ENCODE measurements around the gene PLD1. TPM values are rescaled to one million over a fixed set of nuclear protein-coding genes. Genes with fewer than 3 reads are reported as not detected.

Gene PLD1
- total RNA-seq, 2 experiments from 2014 or later, result 0.22 to 1.0 TPM

DNA sequence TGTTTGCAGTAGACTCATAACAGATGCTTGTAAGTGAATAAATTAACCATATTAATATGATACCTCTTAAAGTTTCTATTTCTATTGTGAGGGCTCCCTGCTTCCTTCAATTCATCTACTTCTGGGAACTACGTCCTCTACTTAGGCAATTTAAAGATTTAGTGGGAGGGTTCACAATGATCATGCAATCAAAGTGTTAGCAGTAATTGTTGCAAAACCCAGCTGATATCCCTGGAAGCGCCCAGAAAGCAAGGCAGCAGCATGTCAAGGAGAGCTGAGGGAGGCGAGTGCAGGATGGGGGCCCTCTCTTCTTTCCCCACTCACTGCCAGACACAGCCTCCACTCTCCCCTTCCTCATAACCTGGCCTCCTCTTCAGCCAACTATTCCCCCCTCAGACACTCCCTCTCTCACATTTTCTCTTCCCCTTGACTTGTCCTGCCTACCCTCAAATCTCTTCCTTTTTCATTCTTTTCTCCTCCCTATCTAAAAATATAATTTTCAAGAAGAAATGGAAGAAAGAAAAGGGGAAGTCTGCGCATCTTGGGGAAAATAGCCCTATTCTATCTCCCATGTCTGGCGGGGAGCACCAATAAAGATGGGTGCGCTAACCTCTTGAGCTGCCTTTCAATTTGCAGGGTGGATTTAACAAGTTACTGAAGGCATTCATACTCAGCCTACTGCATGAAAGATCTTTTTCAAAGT lies 39.5 kb upstream of the PLD1 start:
- H3K27me3 Mint-ChIP-seq, result no peaks in the 10 kb centered on the region
- no peak for ATAC-seq (ENCODE audit: poor library complexity)
- H3K9me3 ChIP-seq (ENCODE audit: control insufficient read depth in 1 of 2, insufficient read depth in 1 of 2, low read length in 2 of 2), result no peaks in the 10 kb centered on the region
- intact Hi-C loops (cut with DNase I, micrococcal nuclease), result no loop called here
- H3K27me3 ChIP-seq (ENCODE audit: control insufficient read depth in 1 of 2, insufficient read depth in 2 of 2, low read length in 2 of 2), result no peaks in the 10 kb centered on the region
- no peaks in the 10 kb centered on the region for H3K36me3 ChIP-seq (ENCODE audit: insufficient read depth, low read length)
- H3K4me3 ChIP-seq (ENCODE audit: low read length), result no peak overlapping the region
- H3K27ac ChIP-seq (ENCODE audit: low read depth in 1 of 2, low read length in 2 of 2), result no peak overlapping the region
- DNase-seq, result no peak
- no peaks in the 10 kb centered on the region for H3K9me3 Mint-ChIP-seq
- no peak overlapping the region for H3K4me3 Mint-ChIP-seq
- no peaks in the 10 kb centered on the region for H3K36me3 Mint-ChIP-seq (ENCODE audit: low read depth)
- H3K4me1 ChIP-seq (ENCODE audit: insufficient read depth, low read length), result no peaks in the 10 kb centered on the region
- ChIA-PET POLR2A (no interaction called here), CTCF (interaction anchor here (1.2 kb wide), 1 partner anchor 9 kb away, joined by 4 read pairs; no protein-coding TSS in a partner anchor)
- H3K4me1 Mint-ChIP-seq (ENCODE audit: low read depth), result peaks cover 5% of the 10 kb centered on the region
- no peak for TF ChIP-seq CTCF (IDR thresholded peaks at IDR 0.05)
- H3K27ac Mint-ChIP-seq, result no peak overlapping the region

DNA sequence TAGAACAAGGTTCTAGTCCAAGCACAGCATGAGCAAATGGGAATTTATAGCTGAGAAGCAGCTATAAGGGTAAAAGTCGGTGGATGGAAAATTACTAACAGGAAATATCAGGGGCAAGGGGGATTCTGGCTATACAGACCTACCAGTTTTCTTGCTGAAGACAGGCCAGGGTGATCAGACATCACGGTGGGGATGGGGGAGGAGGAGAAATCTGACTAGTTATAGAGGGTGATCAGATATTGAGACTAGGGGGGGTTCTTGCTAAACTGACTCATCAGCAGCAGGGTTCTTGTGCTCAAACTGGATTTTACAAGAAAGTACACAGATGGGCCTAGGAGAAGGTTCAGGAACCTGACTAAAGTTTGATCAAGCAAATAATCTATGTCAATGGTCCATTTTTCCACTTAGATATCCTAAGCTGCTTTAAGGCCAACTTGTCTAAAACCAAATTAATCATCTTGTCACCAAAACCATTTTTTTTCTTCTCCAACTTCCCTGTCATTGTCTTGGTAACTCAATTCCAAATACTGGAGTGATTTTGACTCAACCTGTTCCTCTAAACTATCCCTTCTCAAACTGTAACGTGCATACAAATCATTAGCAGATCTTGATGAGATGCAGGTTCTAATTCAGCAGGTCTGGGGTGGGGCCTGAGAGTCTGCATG lies 37.4 kb upstream of the PLD1 start:
- Mint-ChIP-seq H3K4me3 (no peak overlapping the region), H3K9me3 (no peaks in the 10 kb centered on the region), H3K27me3 (no peaks in the 10 kb centered on the region), H3K36me3 (ENCODE audit: low read depth) (no peaks in the 10 kb centered on the region), H3K27ac (no peak overlapping the region), H3K4me1 (ENCODE audit: low read depth) (peaks cover 5% of the 10 kb centered on the region)
- Histone ChIP-seq H3K4me1 (ENCODE audit: insufficient read depth, low read length) (no peaks in the 10 kb centered on the region), H3K4me3 (ENCODE audit: low read length) (no peak overlapping the region), H3K27me3 (ENCODE audit: control insufficient read depth in 1 of 2, insufficient read depth in 2 of 2, low read length in 2 of 2) (no peaks in the 10 kb centered on the region), H3K27ac (ENCODE audit: low read depth in 1 of 2, low read length in 2 of 2) (no peak overlapping the region), H3K9me3 (ENCODE audit: control insufficient read depth in 1 of 2, insufficient read depth in 1 of 2, low read length in 2 of 2) (no peaks in the 10 kb centered on the region), H3K36me3 (ENCODE audit: insufficient read depth, low read length) (no peaks in the 10 kb centered on the region)
- POLR2A ChIA-PET, result no interaction called here
- DNase-seq (no peak), ATAC-seq (ENCODE audit: poor library complexity) (no peak)
- intact Hi-C loops (cut with DNase I, micrococcal nuclease), result no loop called here
- TF ChIP-seq CTCF (IDR thresholded peaks at IDR 0.05), result no peak
- CTCF ChIA-PET, result no interaction called here

- H3K36me3 ChIP-seq (ENCODE audit: insufficient read depth, low read length), result no peaks in the 10 kb centered on the region
- ATAC-seq (ENCODE audit: poor library complexity) (no peak), DNase-seq (no peak)
- H3K27me3 Mint-ChIP-seq, result no peaks in the 10 kb centered on the region
- no peaks in the 10 kb centered on the region for H3K27me3 ChIP-seq (ENCODE audit: control insufficient read depth in 1 of 2, insufficient read depth in 2 of 2, low read length in 2 of 2)
- H3K27ac Mint-ChIP-seq, result no peak overlapping the region
- H3K4me1 ChIP-seq (ENCODE audit: insufficient read depth, low read length), result no peaks in the 10 kb centered on the region
- ChIA-PET CTCF (no interaction called here), POLR2A (no interaction called here)
- TF ChIP-seq CTCF (IDR thresholded peaks at IDR 0.05), result no peak
- H3K4me3 ChIP-seq (ENCODE audit: low read length), result no peak overlapping the region
- H3K4me1 Mint-ChIP-seq (ENCODE audit: low read depth), result peaks cover 5% of the 10 kb centered on the region
- intact Hi-C loops (cut with DNase I, micrococcal nuclease), result no loop called here
- no peaks in the 10 kb centered on the region for H3K9me3 Mint-ChIP-seq
- no peak overlapping the region for H3K27ac ChIP-seq (ENCODE audit: low read depth in 1 of 2, low read length in 2 of 2)
- no peaks in the 10 kb centered on the region for H3K9me3 ChIP-seq (ENCODE audit: control insufficient read depth in 1 of 2, insufficient read depth in 1 of 2, low read length in 2 of 2)
- no peaks in the 10 kb centered on the region for H3K36me3 Mint-ChIP-seq (ENCODE audit: low read depth)
- H3K4me3 Mint-ChIP-seq, result no peak overlapping the region
Observed at GRCh38 chr3:171847133-171847532, 36.9 kb upstream of the PLD1 start.

All from CD4-positive, alpha-beta T cell (primary cell).